HG02943 (cell line): ENCODE measurements around the gene TIGAR.

Experiments used
- ATAC-seq: cut with Tn5 transposase; IDR thresholded peaks from one replicate; pipeline ENCODE4 v1.9.1; 2021; ENCODE audit warnings: mild to moderate bottlenecking, low read depth, moderate library complexity; ENCODE audit not compliant: unreplicated experiment

TIGAR gene

GRCh38 chr12:4282103-4282891, 38.7 kb upstream of the TIGAR start:
- no peak for ATAC-seq

DNA sequence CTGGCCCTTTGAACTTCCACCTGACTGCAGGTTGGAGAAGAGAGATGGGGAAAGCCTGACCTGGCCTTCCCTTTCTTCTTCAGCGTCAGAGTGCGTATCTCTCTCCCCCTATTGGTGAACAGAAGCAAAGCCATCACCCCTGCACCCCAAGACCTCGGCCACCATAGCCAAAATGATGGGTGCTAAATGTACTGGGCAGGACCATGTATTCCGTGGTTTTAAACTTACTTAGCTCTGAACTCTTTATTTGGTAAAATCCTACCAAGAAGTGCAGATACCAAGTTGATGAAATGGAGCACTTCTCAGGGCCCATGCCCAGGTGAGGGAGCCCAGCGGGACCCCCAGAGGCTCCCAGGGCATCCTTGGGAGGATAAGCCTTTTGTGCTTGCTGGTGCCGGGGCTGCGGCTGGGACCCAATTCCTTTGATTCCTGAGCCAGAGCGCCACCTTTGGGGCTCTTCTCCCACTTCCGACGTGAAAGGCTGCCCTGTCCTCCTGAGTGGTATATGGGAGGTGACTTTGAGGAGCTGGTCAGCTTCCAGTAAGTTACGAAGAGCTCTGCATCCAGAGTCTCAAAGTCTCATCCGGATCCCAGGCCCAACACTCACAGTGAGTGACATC, 38.0 kb upstream of the TIGAR start:
- ATAC-seq = no peak

DNA sequence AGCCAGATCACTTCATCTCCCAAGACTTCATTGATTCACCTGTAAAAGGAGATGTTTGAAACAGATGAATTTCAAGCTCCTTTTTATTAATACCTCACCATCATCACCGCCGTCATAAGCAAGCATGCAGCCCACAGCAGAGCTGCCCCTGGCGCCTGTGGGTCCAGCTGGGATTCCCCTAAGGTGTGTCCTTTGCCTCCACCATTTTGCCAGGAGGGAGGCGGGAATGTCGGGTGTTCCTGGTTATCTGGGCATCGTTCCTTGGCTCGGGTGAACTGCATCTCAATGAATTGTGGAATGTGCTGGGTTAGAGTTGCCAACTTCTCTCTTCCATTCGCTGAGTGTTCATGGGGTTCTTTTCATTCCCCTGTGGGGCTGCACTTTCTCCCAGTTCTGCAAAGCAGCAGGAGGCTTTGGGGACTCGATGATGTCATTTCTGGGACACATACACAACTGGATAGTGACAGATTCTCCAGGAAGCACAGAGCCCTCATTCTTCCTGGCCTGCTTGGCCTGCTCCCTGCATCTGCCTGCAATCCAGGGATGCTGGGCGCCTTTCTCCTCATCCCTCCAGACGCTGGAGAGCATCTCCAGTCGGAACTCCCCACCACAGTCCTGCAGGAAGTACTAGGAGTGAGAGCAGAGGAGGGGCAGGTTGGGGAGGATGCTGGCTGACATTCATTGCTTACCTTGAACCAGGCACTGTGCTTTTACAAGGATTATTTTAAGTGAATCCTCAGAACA, 37.3 kb upstream of the TIGAR start:
- no peak for ATAC-seq

GRCh38 chr12:4284306-4284705, 36.7 kb upstream of the TIGAR start:
- ATAC-seq = no peak

GRCh38 chr12:4285070-4285469, 35.9 kb upstream of the TIGAR start:
- no peak for ATAC-seq

GRCh38 chr12:4286228-4286627, 34.8 kb upstream of the TIGAR start:
- ATAC-seq = no peak

DNA sequence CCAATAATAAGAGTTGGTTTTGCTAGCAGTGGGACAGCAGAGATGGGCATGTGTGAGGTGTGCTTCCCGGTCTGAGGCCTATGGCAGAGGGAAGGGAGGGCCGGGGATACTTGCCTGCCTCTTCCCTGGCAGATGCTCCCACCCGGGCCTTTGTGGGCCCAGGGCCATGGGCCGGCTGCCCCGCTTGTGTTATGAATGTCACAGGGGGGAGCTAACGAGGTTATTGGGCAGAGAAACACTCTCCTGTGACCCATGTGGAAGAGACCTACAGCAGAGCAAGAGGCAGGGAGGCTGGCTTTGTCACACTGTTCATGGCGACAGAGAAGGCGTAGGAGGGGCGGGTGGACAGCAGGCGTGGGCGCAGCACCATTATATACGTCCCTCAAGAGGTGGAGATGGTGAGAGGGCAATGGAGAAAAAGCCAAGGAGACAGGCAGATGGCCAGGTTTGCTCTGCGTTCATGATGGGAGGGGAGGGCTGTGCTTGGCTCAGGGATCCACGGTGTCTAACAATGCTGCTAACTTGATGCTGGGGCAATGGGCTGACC, 34.2 kb upstream of the TIGAR start:
- no peak for ATAC-seq

DNA sequence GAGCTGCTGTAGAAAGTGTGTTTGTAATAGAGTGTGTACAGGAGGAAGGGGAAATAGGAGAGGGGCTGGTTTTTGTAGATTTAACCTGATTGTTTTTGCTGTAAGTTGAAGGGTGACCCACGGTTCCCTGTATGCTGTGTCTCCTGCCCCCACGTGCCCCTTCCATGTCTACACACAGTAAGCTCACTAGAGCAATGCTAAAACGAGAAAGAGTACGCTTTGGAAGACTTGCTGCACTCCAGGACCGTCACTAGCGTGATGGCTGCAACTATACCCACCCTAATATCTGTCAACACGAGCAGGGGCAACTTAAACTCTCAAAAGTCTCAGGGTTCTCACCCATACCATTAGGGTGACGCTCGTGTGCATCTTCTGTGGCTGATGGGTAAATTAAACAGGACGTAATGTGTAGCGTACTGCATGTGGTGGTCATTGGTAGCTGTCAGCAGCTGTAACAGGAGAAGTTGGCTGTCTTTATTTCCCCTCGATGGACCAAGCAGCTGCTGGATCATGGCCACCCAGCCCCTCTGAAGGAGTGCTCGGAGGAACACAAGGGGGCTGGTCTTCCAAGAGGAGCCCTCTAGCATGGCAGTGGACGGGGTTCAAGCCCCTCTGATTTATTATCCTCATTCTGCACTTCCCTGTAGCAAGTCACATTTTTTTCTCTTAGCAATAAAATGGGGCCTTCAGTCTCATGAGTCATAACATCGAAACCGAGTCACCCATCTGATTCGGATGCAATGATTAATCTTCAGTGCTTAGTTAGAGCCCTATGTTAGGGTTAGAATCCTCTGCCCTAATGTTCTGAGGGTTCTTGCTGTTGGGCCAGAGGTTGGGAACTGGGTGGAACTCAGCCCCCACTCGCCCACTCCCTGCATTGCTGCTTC, 33.4 kb upstream of the TIGAR start:
- ATAC-seq = no peak

DNA sequence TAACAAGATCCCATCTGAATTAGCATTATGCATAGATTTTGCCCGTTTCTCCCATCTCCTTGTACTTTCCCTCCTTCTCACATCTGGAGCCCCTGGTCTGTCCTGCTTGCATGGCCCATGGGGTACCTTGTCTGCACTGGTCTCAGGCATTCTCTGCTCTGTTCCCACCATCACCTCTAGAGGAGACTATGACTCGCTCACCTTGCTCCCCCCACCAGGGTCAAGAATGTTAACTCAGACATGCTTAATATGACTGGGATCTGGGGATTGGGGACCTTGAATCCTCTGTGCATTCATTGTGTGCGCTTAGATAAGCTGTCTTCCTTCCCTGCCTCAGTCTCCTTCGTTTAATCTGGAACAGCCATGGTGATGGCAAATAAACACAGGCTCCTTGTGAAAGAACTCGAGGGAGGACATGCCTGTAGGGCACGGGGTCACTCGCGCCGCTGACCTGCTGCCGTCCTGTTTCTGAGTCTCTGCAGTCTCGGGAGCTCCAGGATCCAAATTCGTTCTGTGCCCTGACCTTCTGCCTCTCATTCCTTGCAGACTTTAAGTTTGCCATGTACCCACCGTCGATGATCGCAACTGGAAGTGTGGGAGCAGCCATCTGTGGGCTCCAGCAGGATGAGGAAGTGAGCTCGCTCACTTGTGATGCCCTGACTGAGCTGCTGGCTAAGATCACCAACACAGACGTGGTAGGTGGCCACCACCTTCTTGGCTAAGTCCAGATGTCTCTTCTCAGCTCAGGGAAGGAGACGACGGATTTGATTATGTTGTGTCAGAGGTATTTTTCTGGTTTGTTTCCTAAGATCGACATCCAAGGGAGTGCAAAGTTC, 32.5 kb upstream of the TIGAR start:
- ATAC-seq = no peak

DNA sequence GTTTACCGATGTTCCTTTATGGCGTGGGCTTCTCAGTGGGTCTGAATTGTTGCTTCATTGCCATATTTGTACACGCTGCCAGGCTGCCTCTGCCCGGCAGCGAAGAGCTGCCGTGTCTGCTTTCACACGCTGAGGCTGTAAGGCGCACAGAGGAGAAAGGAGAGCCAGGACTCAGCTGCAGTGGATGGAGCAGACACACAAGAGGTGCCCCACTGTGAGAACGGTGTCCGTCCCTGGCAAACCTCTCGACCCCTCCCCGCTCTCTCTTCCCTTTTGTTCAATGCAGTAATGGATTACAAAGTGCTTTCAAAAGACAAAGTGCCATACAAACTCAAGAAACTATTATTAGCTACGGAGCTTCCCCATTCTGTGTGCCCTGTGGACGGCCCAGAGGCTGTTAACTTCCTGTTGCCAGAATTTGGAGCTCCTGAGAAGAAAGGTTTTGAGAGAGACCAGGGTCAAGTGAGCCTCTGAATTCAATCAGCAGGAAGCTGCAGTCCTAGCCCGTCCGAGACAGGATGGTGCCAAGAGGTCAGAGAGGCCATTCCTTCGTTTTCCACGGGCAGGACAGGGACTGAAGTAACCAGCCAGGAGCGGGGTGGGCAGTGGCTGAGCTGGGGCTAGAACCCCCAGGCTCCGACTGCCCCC, 31.7 kb upstream of the TIGAR start:
- ATAC-seq = no peak

GRCh38 chr12:4289998-4290790, 30.8 kb upstream of the TIGAR start:
- ATAC-seq = no peak

- ATAC-seq = no peak
Measured at GRCh38 chr12:4292341-4293073, 28.5 kb upstream of the TIGAR start.

DNA sequence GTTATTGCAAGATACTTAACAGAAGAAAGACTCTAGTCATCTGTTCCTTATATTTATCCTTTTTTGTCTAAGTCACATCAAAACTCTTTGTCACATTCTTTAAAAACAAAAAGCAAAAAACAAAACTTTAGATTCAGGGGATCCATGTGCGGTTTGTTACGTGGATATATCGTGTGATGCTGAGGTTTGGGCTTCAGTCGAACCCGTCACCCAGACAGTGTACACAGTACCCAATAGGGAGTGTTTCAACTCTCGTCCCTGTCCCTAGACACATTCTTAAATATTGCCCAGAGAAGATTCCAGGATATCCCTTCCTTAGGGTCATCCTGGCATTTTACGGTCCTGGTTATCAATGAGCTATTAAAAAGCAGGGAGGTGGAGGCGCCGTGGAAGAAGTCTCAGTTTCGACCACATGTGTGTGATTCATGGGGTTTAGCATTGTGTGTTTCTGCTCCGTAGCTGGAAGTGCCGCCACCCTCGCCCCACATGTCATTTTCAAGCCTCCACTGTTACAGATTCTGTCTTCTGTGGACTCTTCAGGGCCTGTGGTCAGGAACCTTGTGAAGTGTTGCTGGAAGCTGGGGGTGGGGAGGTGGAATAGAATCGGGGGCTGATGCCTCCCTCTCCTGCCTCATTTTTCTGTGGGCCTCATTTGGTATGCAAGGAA, 27.6 kb upstream of the TIGAR start:
- ATAC-seq = no peak

GRCh38 chr12:4293966-4294505, 27.0 kb upstream of the TIGAR start:
- ATAC-seq = no peak

- ATAC-seq = no peak
Measured at GRCh38 chr12:4296751-4297150, 24.3 kb upstream of the TIGAR start.

- ATAC-seq = no peak
Measured at GRCh38 chr12:4297617-4298016, 23.4 kb upstream of the TIGAR start.

GRCh38 chr12:4300883-4301282, 20.1 kb upstream of the TIGAR start:
- ATAC-seq = no peak
